ENCODE results near the gene LIMK1.
"Not testable (repeated sequence)": the region's sequence is repeated elsewhere in the genome, so short reads cannot be mapped to it uniquely, and the experiment has no call there.

The LIMK1 gene

DNA sequence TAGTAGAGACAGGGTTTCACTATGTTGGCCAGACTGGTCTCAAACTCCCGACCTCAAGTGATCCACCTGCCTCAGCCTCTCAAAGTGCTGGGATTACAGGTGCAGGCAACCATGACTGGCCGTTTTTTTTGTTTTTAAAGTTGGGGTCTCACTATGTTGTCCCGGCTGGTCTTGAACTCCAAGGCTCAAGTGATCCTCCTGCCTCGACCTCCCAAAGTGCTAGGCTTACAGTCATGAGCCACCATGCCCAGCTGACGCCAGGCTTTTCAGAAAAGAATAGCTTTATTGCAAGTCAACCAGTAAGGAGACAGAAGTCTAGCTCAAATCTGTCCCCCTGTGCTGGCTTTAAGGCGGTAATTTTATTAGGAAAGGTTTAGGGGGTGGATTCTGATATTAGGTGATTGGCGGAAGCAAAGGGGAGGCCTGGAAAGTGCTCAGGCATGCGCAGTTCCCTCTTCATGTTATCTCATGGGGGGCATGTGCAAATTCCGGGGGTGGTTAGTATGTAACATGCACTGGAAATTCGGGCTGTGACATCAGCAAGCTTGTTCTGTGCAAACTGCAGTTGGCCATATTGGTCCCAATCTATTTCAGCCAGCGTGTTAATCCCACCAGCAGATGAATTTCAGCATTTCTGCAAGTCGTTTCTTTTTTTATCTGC, 42.7 kb downstream of the LIMK1 start:
- DNase-seq (ENCODE audit: low read depth), result no peak

DNA sequence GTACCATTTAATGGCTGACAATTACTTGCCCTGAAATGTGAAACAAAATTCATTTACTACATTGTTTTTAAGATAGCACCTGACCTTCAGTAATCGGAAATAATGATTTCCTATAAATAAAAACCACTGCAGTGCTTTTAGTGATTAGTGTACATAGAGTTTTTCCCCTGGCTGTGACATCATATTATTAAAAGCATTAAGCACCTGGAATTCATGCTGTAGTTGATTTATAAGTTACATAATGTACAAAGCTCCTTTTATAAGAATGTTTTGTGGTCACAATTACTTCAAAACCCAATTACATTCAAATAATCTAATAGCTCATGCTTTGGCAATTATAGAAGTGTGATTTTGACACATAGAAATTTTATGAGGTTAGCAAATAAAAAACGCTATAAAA, 46.3 kb downstream of the LIMK1 start:
- no peak for DNase-seq (ENCODE audit: low read depth)

DNA sequence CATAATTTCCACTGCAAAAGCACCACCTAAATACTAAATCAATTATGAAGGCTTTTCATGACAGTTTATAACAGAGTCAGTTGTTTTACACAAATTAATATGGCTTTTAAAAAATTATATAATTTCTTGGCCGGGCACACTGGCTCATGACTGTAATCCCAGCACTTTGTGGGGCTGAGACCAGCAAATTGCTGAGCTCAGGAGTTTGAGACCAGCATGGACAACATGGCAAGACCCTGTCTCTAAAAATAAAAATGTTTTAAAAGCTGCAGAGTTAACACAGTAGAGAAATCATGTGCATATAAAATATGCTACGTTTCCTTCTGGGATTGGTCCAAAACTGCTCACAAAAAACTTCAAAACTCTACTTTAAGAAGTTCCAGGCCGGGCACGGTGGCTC, 46.9 kb downstream of the LIMK1 start:
- no peak for DNase-seq (ENCODE audit: low read depth)

DNA sequence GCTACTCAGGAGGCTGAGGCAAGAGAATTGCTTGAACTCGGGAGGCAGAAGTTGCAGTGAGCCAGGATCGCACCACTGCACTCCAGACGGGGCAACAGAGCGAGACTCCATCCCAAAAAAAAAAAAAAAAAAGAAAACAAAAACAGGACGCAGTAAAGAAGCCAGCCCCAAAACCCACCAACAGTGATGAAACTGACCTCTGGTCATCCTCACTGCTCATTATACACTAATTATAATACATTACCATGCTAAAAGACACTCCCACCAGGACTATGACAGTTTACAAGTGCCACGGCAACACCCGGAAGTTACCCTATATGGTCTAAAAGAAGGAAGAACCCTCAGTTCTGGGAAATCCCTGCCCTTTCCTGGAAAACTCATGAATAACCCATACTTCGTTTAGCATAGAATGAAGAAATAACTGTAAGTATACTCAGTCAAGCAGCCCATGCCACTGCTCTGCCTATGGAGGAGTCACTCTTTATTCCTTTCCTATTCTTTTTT, 50.6 kb downstream of the LIMK1 start:
- DNase-seq (ENCODE audit: low read depth), result no peak

DNA sequence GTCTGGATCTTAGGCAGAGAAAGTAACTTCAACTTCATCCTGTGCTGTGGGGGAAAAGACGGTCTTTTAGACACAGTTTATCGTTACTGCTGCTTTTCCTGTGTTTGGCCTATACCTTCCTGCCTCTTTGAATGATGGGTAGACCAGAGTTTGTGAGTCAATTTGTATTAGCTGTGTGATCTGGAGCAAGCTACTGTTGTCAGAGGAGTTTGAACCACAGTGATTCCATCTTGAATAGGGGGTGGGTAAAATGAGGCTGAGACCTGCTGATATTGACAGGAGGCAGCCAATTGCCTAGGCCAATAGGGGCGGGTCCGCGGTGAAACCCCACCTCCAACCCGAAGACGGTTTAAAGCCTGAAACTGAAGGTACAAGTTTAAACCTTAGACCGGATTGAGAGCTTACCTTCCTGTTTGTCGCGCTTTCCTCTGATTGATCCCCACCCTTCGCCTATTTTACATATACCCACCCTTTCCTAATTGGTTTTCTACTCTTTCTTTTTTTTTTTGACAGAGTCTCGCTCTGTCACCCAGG, 54.8 kb downstream of the LIMK1 start:
- no peak for DNase-seq (ENCODE audit: low read depth)

DNA sequence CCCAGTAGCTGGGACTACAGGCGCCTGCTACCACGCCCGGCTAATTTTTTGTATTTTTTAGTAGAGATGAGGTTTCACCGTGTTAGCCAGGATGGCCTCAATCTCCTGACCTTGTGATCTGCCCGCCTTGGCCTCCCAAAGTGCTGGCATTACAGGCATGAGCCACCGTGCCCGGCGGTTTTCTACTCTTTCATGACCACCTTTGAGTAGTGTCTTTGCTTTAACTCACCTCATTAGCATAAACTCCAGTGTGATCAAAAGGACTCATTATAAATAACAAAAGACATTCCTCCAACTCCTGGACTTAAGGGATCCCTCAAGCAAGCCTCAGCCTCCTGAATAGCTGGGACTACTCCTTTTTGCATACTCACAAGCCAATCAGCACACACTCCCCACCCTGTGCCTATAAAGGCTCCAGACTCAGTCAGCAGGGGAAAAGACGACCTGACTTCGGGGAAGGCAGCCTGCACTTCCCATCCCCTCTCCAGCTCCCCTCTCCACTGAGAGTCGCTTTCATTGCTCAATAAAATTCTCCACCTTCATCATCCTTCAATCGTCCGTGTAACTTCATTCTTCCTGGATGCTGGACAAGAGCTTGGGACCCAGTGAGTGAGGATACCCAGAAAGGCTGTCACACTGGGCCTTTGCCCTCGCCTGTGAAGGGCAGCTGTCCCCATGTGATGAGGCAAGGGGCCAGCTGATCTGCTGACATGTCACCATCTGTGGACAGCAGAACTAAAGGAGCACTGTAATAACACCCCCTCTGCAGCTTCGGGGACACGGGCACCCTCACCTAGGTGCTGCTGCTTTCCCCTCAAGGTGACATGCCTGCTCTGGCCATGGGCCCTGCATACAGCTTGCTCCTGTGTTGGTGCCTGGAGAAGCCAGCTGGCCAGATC, 55.6 kb downstream of the LIMK1 start:
- no peak for DNase-seq (ENCODE audit: low read depth)

DNA sequence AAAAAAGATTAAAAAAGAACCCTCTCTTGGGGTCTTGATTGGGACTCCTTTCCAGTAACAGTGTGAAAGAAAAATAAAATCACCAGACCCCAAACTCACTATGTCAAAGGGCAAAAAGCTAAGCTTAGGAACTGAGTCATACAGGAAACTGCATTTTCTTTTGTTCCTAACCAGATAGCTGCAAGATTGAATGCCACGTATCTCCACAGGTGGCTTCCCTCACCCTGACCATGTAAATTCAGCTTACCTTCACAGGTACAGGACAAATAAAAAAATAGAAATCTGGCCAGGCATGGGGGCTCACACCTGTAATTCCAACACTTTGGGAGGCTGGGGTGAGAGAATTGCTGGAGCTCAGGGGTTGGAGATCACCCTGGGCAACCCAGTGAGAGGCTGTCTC, 58.1 kb downstream of the LIMK1 start:
- no peak for DNase-seq (ENCODE audit: low read depth)

DNA sequence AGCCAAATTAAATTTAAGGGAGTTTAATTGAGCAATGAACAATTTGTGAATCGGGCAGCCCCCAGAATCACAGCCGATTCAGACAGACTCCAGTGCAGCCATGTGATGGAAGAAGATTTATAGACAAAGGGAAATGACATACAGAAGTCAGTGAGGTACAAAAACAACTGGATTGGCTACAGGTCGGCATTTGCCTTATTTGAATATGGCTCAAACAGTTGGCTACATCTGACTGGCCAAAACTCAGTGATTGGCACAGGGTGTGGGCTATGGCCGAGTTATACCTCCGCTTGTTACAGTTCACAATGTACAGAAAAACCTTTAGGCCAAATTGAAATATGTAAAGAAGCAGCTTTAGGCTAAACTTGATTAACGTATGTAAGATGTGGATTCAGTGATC, 59.8 kb downstream of the LIMK1 start:
- no peak for DNase-seq (ENCODE audit: low read depth)

DNA sequence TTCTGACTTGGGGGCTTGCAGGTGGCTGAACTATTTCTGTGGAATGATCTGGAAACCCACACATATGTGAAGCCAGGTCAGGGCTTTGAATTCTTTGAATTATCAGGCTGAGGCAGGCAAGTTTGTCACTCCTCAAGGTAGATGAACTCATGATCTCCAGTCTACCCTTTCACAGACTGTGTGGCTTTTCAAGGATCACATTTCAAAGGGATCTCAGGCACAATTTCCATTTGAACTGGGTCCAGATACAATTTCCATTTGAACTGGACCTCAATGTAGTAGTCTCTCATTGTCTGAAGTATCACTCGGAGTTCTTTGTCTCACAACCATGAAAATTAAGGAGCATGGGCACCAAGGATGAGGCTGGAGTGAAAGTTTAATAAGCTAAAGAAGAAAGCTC, 64.9 kb downstream of the LIMK1 start:
- no peak for DNase-seq (ENCODE audit: low read depth)

DNA sequence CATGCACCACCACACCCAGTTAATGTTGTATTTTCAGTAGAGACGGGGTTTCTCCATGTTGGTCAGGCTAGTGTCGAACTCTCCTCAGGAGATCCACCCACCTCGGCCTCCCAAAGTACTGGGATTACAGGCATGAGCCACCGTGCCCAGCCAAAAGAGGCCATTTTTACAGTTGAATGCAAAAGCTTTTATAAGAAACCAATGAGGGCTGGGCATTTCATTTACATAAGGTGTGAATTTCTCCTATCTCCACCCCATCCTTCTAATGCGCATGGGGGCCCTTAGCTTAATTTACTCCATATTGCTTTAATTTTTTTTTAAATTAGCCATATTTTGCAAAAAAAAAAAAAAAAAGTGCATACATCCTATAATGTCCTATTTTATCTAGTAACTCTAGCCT, 65.5 kb downstream of the LIMK1 start:
- DNase-seq (ENCODE audit: low read depth), result no peak

DNA sequence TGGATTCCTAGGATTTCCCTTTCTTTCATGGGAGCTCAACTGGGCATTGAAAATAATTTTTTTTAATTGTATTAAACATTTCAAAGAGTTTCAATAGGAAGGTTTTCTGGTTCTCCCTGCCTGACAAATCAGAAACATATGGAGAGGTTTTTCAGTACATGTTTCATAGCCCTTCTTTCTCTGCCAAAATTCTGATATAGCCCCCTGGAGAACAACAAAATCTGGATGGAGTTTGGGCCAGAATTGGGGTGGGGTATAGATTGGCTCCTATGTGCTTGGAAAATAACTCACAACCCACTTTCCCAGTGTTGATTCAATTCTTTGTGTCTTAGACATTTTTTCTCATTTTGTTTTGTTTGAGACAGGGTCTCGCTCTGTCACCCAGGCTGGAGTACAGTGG, 66.0 kb downstream of the LIMK1 start:
- DNase-seq (ENCODE audit: low read depth), result no peak

DNA sequence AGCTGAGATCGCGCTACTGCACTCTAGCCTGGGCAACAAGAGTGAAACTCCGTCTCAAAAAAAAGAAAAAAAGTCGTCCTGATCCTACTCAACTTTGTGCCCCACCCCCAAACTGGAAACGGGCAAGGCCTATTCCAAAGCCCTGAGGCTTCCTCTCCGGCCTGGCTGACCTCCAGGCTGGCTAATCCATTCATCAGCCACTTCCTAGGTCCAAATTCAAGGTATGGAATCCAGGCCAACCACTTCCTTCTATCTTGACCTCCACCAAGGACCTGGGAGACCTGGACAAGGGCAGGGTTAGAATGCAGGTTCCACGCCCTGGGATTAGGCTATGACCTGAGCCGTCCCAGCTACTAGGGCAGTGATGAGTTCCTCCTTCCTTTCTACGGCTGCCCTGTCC, 70.1 kb downstream of the LIMK1 start:
- DNase-seq (ENCODE audit: low read depth), result no peak

DNA sequence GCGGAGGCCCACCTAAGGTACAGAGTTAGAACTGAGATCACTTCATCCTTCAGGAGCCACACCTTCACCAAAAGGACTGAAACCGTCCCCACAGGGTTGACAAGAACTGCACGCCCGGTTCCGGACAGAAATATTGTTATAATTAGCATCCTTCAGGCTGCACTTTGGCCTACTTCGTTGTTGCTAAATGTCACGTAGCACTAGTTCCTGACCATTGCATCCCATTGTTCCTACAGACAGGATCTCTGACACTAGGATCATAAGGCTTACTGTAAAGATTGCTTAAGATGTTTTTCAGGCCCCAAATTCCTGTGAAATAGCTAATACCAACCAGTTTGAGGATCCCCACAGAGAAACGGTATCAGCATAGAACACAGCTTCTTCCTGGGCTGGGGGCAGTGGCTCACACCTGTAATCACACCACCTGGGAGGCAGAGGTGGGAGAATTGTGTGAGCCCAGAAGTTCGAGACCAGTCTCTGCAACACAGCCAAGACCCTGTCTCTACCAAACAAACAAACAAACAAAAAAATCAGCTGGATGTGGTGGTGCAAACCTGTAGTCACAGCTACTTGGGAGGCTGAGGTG, 72.3 kb downstream of the LIMK1 start:
- no peak for DNase-seq (ENCODE audit: low read depth)

DNA sequence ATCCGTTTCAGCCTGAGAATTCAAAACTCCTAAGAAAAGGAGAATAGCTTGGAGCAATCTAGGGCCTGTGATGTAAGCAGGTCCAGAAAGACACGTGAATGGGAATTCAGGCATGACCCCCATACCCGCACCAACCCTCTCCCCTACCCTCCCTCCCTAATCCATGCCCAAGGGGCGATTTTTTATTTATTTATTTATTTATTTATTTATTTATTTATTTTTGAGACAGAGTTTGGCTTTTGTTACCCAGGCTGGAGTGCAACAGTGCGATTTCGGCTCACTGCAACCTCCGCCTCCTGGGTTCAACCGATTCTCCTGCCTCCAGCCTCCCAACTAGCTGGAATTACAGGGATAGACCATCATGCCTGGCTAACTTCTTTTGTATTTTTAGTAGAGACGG, 74.0 kb downstream of the LIMK1 start:
- no peak for DNase-seq (ENCODE audit: low read depth)

DNA sequence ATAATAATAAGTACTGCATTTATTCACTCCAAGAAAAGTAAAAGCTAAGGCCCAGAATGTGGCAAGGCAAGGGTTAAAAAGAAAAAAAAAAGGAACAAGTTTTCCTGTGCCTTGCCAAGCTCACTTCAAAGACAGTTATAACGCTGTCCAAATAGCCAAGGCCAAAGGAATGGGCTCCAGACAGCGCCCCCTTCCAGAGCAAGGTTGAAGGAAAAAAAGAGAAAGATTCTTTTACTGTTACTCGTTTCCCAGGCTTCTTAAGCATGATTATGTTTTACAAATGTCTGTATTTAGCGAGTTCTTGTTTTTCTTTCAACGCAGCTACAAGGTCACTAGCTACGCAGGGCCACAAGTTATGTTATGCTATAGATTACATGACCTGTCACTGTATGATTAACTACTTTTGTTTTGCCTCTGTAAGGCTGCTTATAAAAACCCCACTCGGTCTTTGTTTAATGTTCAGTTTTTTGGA, 81.4 kb downstream of the LIMK1 start:
- no peak for DNase-seq (ENCODE audit: low read depth)

DNA sequence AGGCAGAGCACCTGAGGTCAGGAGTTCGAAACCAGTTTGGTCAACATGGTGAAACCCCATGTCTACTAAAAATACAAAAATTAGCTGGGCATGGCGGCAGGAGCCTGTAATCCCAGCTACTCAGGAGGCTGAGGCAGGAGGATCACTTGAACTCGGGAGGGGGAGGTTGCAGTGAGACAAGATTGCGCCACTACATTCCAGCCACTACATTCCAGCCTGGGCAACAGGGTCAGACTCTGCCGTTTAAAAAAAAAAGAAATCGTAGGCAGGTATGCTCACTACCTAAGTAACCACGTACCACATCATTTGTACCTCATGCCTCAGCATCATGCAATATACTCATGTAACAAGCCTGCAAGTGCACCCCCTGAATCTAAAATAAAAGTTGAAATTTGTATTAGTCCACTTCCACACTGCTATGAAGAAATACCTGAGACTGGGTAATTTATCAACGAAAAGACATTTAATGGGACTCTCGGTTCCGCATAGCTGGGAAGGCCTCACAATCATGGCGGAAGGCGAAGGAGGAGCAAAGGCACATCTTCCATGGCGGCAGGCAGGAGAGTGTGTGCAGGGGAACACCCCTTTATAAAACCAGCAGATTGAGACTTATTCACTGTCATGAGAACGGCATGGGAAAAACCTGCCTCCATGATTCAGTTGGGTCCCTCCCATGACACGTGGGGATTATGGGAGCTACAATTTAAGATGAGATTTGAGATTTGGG, 82.4 kb downstream of the LIMK1 start:
- DNase-seq (ENCODE audit: low read depth), result no peak

DNA sequence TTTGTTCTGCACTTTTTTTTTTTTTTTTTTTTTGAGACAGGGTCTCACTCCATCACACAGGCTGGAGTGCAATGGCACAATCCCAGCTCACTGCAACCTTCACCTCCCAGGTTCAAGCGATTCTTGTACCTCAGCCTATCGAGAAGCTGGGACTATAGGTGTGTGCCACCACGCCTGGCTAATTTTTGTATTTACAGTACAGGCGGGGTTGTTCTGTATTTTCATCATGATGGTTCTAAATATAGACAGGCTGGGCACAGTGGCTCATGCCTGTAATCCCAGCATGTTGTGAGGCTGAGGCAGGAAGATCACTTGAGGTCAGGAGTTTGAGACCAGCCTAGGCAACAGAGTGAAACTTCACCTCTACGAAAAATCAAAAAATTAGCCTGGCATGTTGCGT, 83.7 kb downstream of the LIMK1 start:
- DNase-seq (ENCODE audit: low read depth), result not testable (repeated sequence)

Data from activated T-cell treated with anti-CD3 and anti-CD28 coated beads for 24 hours (primary cell).